HepG2 (cell line): Measurements from ENCODE around the gene MDP1. TPM values are rescaled to one million over a fixed set of nuclear protein-coding genes. Genes with fewer than 3 reads are reported as not detected.

Source experiments
- AHR ChIP-seq: IDR thresholded peaks from 2 replicates; pipeline ENCODE4 v1.6.1; 2018; ENCODE audit warnings: missing genetic modification reagents, missing compliant biosample characterization
- AKAP8 ChIP-seq: sonication (generic); formaldehyde crosslinking; IDR thresholded peaks from 2 replicates; pipeline ENCODE4 v1.5.1; 2020; ENCODE audit warnings: mild to moderate bottlenecking, missing genetic modification reagents
- ARHGAP35 ChIP-seq: sonication (generic); formaldehyde crosslinking; IDR thresholded peaks from 2 replicates; pipeline ENCODE4 v1.9.0; 2022; ENCODE audit warnings: mild to moderate bottlenecking, inconsistent platforms, moderate library complexity, missing genetic modification reagents, borderline replicate concordance
- CSRNP1 ChIP-seq: sonication (generic); formaldehyde crosslinking; IDR thresholded peaks from 2 replicates; pipeline ENCODE4 v1.8.1; 2023; ENCODE audit warnings: mild to moderate bottlenecking, missing genetic modification reagents
- ELF3 ChIP-seq: IDR thresholded peaks from 2 replicates; pipeline ENCODE4 v1.6.1; 2016; ENCODE audit warnings: missing genetic modification reagents, missing compliant biosample characterization
- ERF ChIP-seq: IDR thresholded peaks from 2 replicates; pipeline ENCODE4 v1.6.1; 2018; ENCODE audit warnings: missing biosample characterization, missing genetic modification reagents
- GMEB2 ChIP-seq: IDR thresholded peaks from 2 replicates; pipeline ENCODE4 v1.6.1; 2016; ENCODE audit warnings: missing biosample characterization, missing genetic modification reagents, low read depth
- HIVEP1 ChIP-seq: sonication (generic); formaldehyde crosslinking; IDR thresholded peaks from 2 replicates; pipeline ENCODE4 v1.4.0; 2020; ENCODE audit warnings: mild to moderate bottlenecking, missing genetic modification reagents
- HNRNPH1 ChIP-seq: fragments of 200-400 bp; formaldehyde crosslinking; optimal IDR thresholded peaks from 2 replicates; pipeline ENCODE3; 2017; ENCODE audit warnings: mild to moderate bottlenecking, low read depth, low read length
- HOXA3 ChIP-seq: sonication (generic); formaldehyde crosslinking; IDR thresholded peaks from 2 replicates; pipeline ENCODE4 v1.5.0; 2020; ENCODE audit warnings: missing genetic modification reagents
- MYC ChIP-seq: sonication (generic); formaldehyde crosslinking; IDR thresholded peaks from 2 replicates; pipeline ENCODE4 v1.9.0; 2021; ENCODE audit warnings: missing genetic modification reagents, borderline replicate concordance
- PAWR ChIP-seq: sonication (generic); formaldehyde crosslinking; IDR thresholded peaks from 2 replicates; pipeline ENCODE4 v1.4.0; 2020; ENCODE audit warnings: missing genetic modification reagents, mild to moderate bottlenecking, borderline replicate concordance
- SAFB2 ChIP-seq: sonication (generic); formaldehyde crosslinking; IDR thresholded peaks from 2 replicates; pipeline ENCODE4 v1.5.1; 2020; ENCODE audit warnings: missing genetic modification reagents, low read depth, mild to moderate bottlenecking, borderline replicate concordance
- ZNF143 ChIP-seq: sonication (generic); formaldehyde crosslinking; IDR thresholded peaks from 2 replicates; pipeline ENCODE4 v1.4.0; 2020; ENCODE audit warnings: missing genetic modification reagents
- ZNF17 ChIP-seq: sonication (generic); formaldehyde crosslinking; IDR thresholded peaks from 2 replicates; pipeline ENCODE4 v1.5.0; 2020; ENCODE audit warnings: mild to moderate bottlenecking, missing genetic modification reagents
- ZNF333 ChIP-seq: sonication (generic); formaldehyde crosslinking; IDR thresholded peaks from 2 replicates; pipeline ENCODE4 v1.4.0; 2020; ENCODE audit warnings: mild to moderate bottlenecking, missing genetic modification reagents, borderline replicate concordance
- ZNF503 ChIP-seq: sonication (generic); formaldehyde crosslinking; IDR thresholded peaks from 2 replicates; pipeline ENCODE4 v1.4.0; 2020; ENCODE audit warnings: missing genetic modification reagents
- ZNF788 ChIP-seq: sonication (generic); formaldehyde crosslinking; IDR thresholded peaks from 2 replicates; pipeline ENCODE4 v1.5.0; 2020; ENCODE audit warnings: mild to moderate bottlenecking, missing genetic modification reagents, borderline replicate concordance
- ZNF891 ChIP-seq: sonication (generic); formaldehyde crosslinking; IDR thresholded peaks from 2 replicates; pipeline ENCODE4 v1.5.0; 2020; ENCODE audit warnings: mild to moderate bottlenecking, missing genetic modification reagents
- polyA plus RNA-seq, 8 experiments: library from polyadenylated mRNA; depleted of rRNA in 3 of 8; stranded (reverse) in 7 of 8; unstranded in 1 of 8; fragments of >200 nt; fragmentation: Illumina TruSeq in 4 of 8; extraction: Trizol in 4 of 8; gene quantifications; 2 replicates each; pipeline versions ENCODE4 v1.2.1 to v1.2.3, GENCODE V29; 2011 to 2016; ENCODE audit warnings: low read depth in 4 of 8, missing spikeins in 1 of 8, mixed read lengths in 1 of 8; ENCODE audit not compliant: insufficient read depth in 1 of 8
- total RNA-seq, 5 experiments: library from RNA; depleted of rRNA; stranded (reverse); fragments of >200 nt; fragmentation: Illumina TruSeq; extraction: Trizol; gene quantifications; 2 replicates each; pipeline ENCODE4 v1.2.3, GENCODE V29; 2016; ENCODE audit warnings: low read depth in 1 of 5
- TF ChIP-seq, protein P1 (sequence below): sonication (generic); formaldehyde crosslinking; IDR thresholded peaks from 2 replicates; pipeline ENCODE4 v1.4.0; 2020; ENCODE audit warnings: mild to moderate bottlenecking, missing genetic modification reagents, borderline replicate concordance
- TF ChIP-seq, protein P2 (sequence below): sonication (generic); formaldehyde crosslinking; IDR thresholded peaks from 2 replicates; pipeline ENCODE4 v1.8.1; 2023; ENCODE audit warnings: mild to moderate bottlenecking, missing genetic modification reagents

The MDP1 gene
- total and polyA plus RNA-seq, 2 of the 13 experiments (the other 11 are each of a cell fraction or from before 2014, with no cell fraction given) = 44.1 to 48.7 TPM

- TF ChIP-seq SAFB2 (CRISPR knock-in tag) (no peak), HOXA3 (peak; percentile 43; the same call in 1 of the 2 replicates), PAWR (CRISPR knock-in tag) (no peak), ZNF788 (no peak), AHR (CRISPR knock-in tag) (0 out of 2 replicates have a peak, but pooled peaks have one; percentile 30), ARHGAP35 (CRISPR knock-in tag) (no peak), ZNF503 (CRISPR knock-in tag) (no peak), CSRNP1 (CRISPR knock-in tag) (no peak), ZNF891 (0 out of 2 replicates have a peak, but pooled peaks have one; percentile 20), ZNF143 (CRISPR knock-in tag) (no peak), ZNF17 (CRISPR knock-in tag) (no peak), GMEB2 (CRISPR knock-in tag) (no peak), ZNF333 (CRISPR knock-in tag) (0 out of 2 replicates have a peak, but pooled peaks have one; percentile 65), HNRNPH1 (no peak), ERF (CRISPR knock-in tag) (no peak), AKAP8 (CRISPR knock-in tag) (peak; percentile 42; the same call in 1 of the 2 replicates), ELF3 (CRISPR knock-in tag) (no peak), HIVEP1 (0 out of 2 replicates have a peak, but pooled peaks have one; percentile 46), MYC (no peak)
- TF ChIP-seq, protein P1, sequence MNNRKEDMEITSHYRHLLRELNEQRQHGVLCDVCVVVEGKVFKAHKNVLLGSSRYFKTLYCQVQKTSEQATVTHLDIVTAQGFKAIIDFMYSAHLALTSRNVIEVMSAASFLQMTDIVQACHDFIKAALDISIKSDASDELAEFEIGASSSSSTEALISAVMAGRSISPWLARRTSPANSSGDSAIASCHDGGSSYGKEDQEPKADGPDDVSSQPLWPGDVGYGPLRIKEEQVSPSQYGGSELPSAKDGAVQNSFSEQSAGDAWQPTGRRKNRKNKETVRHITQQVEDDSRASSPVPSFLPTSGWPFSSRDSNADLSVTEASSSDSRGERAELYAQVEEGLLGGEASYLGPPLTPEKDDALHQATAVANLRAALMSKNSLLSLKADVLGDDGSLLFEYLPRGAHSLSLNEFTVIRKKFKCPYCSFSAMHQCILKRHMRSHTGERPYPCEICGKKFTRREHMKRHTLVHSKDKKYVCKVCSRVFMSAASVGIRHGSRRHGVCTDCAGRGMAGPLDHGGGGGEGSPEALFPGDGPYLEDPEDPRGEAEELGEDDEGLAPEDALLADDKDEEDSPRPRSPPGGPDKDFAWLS = no peak
- TF ChIP-seq, protein P2, sequence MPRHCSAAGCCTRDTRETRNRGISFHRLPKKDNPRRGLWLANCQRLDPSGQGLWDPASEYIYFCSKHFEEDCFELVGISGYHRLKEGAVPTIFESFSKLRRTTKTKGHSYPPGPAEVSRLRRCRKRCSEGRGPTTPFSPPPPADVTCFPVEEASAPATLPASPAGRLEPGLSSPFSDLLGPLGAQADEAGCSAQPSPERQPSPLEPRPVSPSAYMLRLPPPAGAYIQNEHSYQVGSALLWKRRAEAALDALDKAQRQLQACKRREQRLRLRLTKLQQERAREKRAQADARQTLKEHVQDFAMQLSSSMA (CRISPR knock-in tag) = no peak
Measured at GRCh38 chr14:24260026-24260779, 44.3 kb upstream of the MDP1 start (continued).
